ENCODE measurements around the gene ANKRD53. TPM values are rescaled to one million over a fixed set of nuclear protein-coding genes. Genes with fewer than 3 reads are reported as not detected.

ANKRD53 gene
- total RNA-seq, 1 experiment from 2014 or later, result not detected

- TF ChIP-seq CTCF (IDR thresholded peaks at IDR 0.05; ENCODE audit: unreplicated experiment), result no peak
- no peak overlapping the region for H3K27ac Mint-ChIP-seq (ENCODE audit: unreplicated experiment)
- DNase-seq, result no peak
- BruUV-seq (replicated peaks), result no TSS peak
- H3K4me3 Mint-ChIP-seq (ENCODE audit: low read depth, unreplicated experiment), result no peak overlapping the region
- no peaks in the 10 kb centered on the region for H3K4me1 Mint-ChIP-seq (ENCODE audit: low read depth, unreplicated experiment)
- peaks cover 36% of the 10 kb centered on the region for H3K27me3 Mint-ChIP-seq (ENCODE audit: unreplicated experiment)
- CTCF ChIA-PET, result interaction anchor here (0.6 to 0.7 kb wide), 3 partner anchors 35 to 129 kb away, joined by 3 to 4 read pairs (median 4); partner anchors contain the start of genes MCEE and MPHOSPH10
- no peaks in the 10 kb centered on the region for H3K36me3 Mint-ChIP-seq (ENCODE audit: insufficient read depth, unreplicated experiment)
- H3K9me3 Mint-ChIP-seq (ENCODE audit: low read depth, unreplicated experiment), result no peaks in the 10 kb centered on the region
- intact Hi-C loops (cut with micrococcal nuclease; ENCODE audit: unreplicated experiment), result no loop called here
These were observed 23.1 kb downstream of the ANKRD53 start for GRCh38 chr2:71001592-71001927.

- CTCF ChIA-PET, result interaction anchor here (0.7 kb wide), 1 partner anchor 108 kb away, joined by 3 read pairs; no protein-coding TSS in a partner anchor
- no peak for TF ChIP-seq CTCF (IDR thresholded peaks at IDR 0.05; ENCODE audit: unreplicated experiment)
- H3K9me3 Mint-ChIP-seq (ENCODE audit: low read depth, unreplicated experiment), result no peaks in the 10 kb centered on the region
- DNase-seq, result no peak
- H3K4me3 Mint-ChIP-seq (ENCODE audit: low read depth, unreplicated experiment), result no peak overlapping the region
- no TSS peak for BruUV-seq (replicated peaks)
- no peaks in the 10 kb centered on the region for H3K4me1 Mint-ChIP-seq (ENCODE audit: low read depth, unreplicated experiment)
- H3K36me3 Mint-ChIP-seq (ENCODE audit: insufficient read depth, unreplicated experiment), result no peaks in the 10 kb centered on the region
- no peak overlapping the region for H3K27ac Mint-ChIP-seq (ENCODE audit: unreplicated experiment)
- intact Hi-C loops (cut with micrococcal nuclease; ENCODE audit: unreplicated experiment), result no loop called here
- peaks cover 36% of the 10 kb centered on the region for H3K27me3 Mint-ChIP-seq (ENCODE audit: unreplicated experiment)
These were observed 23.6 kb downstream of the ANKRD53 start for GRCh38 chr2:71001981-71002570.

- Mint-ChIP-seq H3K36me3 (ENCODE audit: insufficient read depth, unreplicated experiment) (no peaks in the 10 kb centered on the region), H3K27me3 (ENCODE audit: unreplicated experiment) (peaks cover 47% of the 10 kb centered on the region), H3K4me1 (ENCODE audit: low read depth, unreplicated experiment) (no peaks in the 10 kb centered on the region), H3K9me3 (ENCODE audit: low read depth, unreplicated experiment) (no peaks in the 10 kb centered on the region), H3K4me3 (ENCODE audit: low read depth, unreplicated experiment) (no peak overlapping the region), H3K27ac (ENCODE audit: unreplicated experiment) (no peak overlapping the region)
- CTCF ChIA-PET, result no interaction called here
- intact Hi-C loops (cut with micrococcal nuclease; ENCODE audit: unreplicated experiment), result no loop called here
- BruUV-seq (replicated peaks), result no TSS peak
- DNase-seq, result no peak
- no peak for TF ChIP-seq CTCF (IDR thresholded peaks at IDR 0.05; ENCODE audit: unreplicated experiment)
These were observed 25.0 kb downstream of the ANKRD53 start for GRCh38 chr2:71003396-71003795.

- no peaks in the 10 kb centered on the region for H3K36me3 Mint-ChIP-seq (ENCODE audit: insufficient read depth, unreplicated experiment)
- no peaks in the 10 kb centered on the region for H3K9me3 Mint-ChIP-seq (ENCODE audit: low read depth, unreplicated experiment)
- no peak for TF ChIP-seq CTCF (IDR thresholded peaks at IDR 0.05; ENCODE audit: unreplicated experiment)
- intact Hi-C loops (cut with micrococcal nuclease; ENCODE audit: unreplicated experiment), result no loop called here
- H3K27me3 Mint-ChIP-seq (ENCODE audit: unreplicated experiment), result peaks cover 55% of the 10 kb centered on the region
- H3K4me1 Mint-ChIP-seq (ENCODE audit: low read depth, unreplicated experiment), result no peaks in the 10 kb centered on the region
- no peak for DNase-seq
- no peak overlapping the region for H3K4me3 Mint-ChIP-seq (ENCODE audit: low read depth, unreplicated experiment)
- no peak overlapping the region for H3K27ac Mint-ChIP-seq (ENCODE audit: unreplicated experiment)
- CTCF ChIA-PET, result interaction anchor here (0.6 kb wide), 1 partner anchor 194 kb away, joined by 5 read pairs; no protein-coding TSS in a partner anchor
- BruUV-seq (replicated peaks), result no TSS peak
These were observed 25.7 kb downstream of the ANKRD53 start for GRCh38 chr2:71003966-71004755.

Data from Calu3 (cell line).